Adrenal gland (tissue), 5 donors: ENCODE measurements around the gene SPIB.
"Not testable (repeated sequence)": the region's sequence is repeated elsewhere in the genome, so short reads cannot be mapped to it uniquely, and the experiment has no call there.

ENCODE experiments used
- CTCF ChIP-seq, 6 experiments: fragments of 450-650 bp in 4 of 6; fragments of 200-600 bp in 2 of 6; sonication (generic) in 1 of 6; IDR thresholded peaks; 1 replicate in 5 of 6; 2 replicates in 1 of 6; pipeline versions ENCODE4 v1.5.1 to v1.8.0; 2016 to 2021; ENCODE audit warnings: antibody characterized with exemption in 6 of 6, mild to moderate bottlenecking in 2 of 6, moderate library complexity in 1 of 6
- POLR2A ChIP-seq, 2 donors: fragments of 450-650 bp; IDR thresholded peaks; one replicate each; pipeline ENCODE4 v1.6.1; 2017; ENCODE audit warnings: antibody characterized with exemption in 2 of 2, mild to moderate bottlenecking in 2 of 2, moderate library complexity in 1 of 2
- donor health status: DM: no; HTN: no; CAD: no.

DNA sequence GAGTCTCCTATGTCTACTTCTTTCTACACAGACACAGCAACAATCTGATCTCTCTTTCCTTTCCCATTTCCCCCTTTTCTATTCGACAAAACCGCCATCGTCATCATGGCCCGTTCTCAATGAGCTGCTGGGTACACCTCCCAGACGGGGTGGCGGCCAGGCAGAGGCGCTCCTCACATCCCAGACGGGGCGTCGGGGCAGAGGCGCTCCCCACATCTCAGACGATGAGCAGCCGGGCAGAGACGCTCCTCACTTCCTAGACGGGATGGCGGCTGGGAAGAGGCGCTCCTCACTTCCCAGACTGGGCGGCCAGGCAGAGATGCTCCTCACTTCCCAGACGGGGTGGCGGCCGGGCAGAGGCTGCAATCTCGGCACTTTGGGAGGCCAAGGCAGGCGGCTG, 27.8 kb upstream of the SPIB start:
- TF ChIP-seq CTCF, POLR2A (IDR thresholded peaks at IDR 0.05): not testable (repeated sequence)
